Dendritic cell treated with granulocyte-macrophage colony-stimulating factor and Interleukin-4, amounts not matched to agents 40 ng/mL and 50 ng/mL, for 4 days (primary cell): ENCODE results near the gene GZMH.
"Not testable (repeated sequence)": the region's sequence is repeated elsewhere in the genome, so short reads cannot be mapped to it uniquely, and the experiment has no call there.

ENCODE experiments used
- H3K27ac Mint-ChIP-seq: one replicate; pipeline ENCODE4 v1.8.0; 2022; ENCODE audit warnings: mild to moderate bottlenecking, mixed read lengths
- H3K27me3 Mint-ChIP-seq: one replicate; pipeline ENCODE4 v1.8.0; 2022; ENCODE audit warnings: mild to moderate bottlenecking, mixed read lengths
- H3K36me3 Mint-ChIP-seq: one replicate; pipeline ENCODE4 v1.8.0; 2022; ENCODE audit warnings: low read depth, mixed read lengths
- H3K4me1 Mint-ChIP-seq: one replicate; pipeline ENCODE4 v1.8.0; 2022; ENCODE audit warnings: low read depth, mixed read lengths
- H3K4me3 Mint-ChIP-seq: one replicate; pipeline ENCODE4 v1.8.0; 2022; ENCODE audit warnings: mild to moderate bottlenecking, moderate library complexity, mixed read lengths
- H3K9me3 Mint-ChIP-seq: one replicate; pipeline ENCODE4 v1.8.0; 2022; ENCODE audit warnings: mixed read lengths
- intact Hi-C: fragments of 100-400 bp; cut with micrococcal nuclease; formaldehyde crosslinking; loops from one replicate; pipeline ENCODE4 v1.15.0; 2022

GZMH gene

GRCh38 chr14:24609655-24610344 lies at the start of gene GZMH:
GZMH (minus strand) TSS chr14:24609685; CDS start chr14:24609613, 72 bp downstream.
- Mint-ChIP-seq H3K9me3 (peaks cover 10% of the 10 kb centered on the region), H3K4me1 (peaks cover 58% of the 10 kb centered on the region), H3K27me3 (peaks cover 2% of the 10 kb centered on the region), H3K4me3 (no peak within 1 kb of the TSS), H3K36me3 (no peaks in the 10 kb centered on the region), H3K27ac (no peak within 1 kb of the TSS)
- intact Hi-C loops = no loop called here

DNA sequence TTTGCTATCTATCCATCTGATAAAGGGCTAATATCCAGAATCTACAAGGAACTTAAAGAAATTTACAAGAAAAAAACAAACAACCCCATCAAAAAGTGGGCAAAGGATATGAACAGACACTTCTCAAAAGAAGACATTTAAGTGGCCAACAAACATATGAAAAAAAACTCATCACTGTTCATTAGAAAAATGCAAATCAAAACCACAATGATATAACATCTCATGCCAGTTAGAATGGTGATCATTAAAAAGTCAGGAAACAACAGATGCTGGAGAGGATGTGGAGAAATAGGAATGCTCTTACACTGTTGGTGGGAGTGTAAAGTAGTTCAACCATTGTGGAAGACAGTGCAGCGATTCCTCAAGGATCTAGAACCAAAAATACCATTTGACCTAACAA lies 38.9 kb upstream of the GZMH start:
- H3K27me3 Mint-ChIP-seq, H3K36me3 Mint-ChIP-seq, intact Hi-C loops, H3K4me1 Mint-ChIP-seq, H3K4me3 Mint-ChIP-seq, H3K27ac Mint-ChIP-seq: not testable (repeated sequence)
- peaks cover 12% of the 10 kb centered on the region for H3K9me3 Mint-ChIP-seq

- intact Hi-C loops = no loop called here
- peaks cover 7% of the 10 kb centered on the region for H3K4me1 Mint-ChIP-seq
- no peak overlapping the region for H3K4me3 Mint-ChIP-seq
- no peak overlapping the region for H3K27ac Mint-ChIP-seq
- no peaks in the 10 kb centered on the region for H3K36me3 Mint-ChIP-seq
- no peaks in the 10 kb centered on the region for H3K27me3 Mint-ChIP-seq
- no peaks in the 10 kb centered on the region for H3K9me3 Mint-ChIP-seq
Measured at GRCh38 chr14:24639905-24640304, 30.4 kb upstream of the GZMH start.

GRCh38 chr14:24639270-24639669 lies 29.8 kb upstream of the GZMH start:
- H3K27ac Mint-ChIP-seq = no peak overlapping the region
- no peak overlapping the region for H3K4me3 Mint-ChIP-seq
- peaks cover 7% of the 10 kb centered on the region for H3K4me1 Mint-ChIP-seq
- H3K27me3 Mint-ChIP-seq = no peaks in the 10 kb centered on the region
- H3K36me3 Mint-ChIP-seq = no peaks in the 10 kb centered on the region
- no peaks in the 10 kb centered on the region for H3K9me3 Mint-ChIP-seq
- intact Hi-C loops = no loop called here

DNA sequence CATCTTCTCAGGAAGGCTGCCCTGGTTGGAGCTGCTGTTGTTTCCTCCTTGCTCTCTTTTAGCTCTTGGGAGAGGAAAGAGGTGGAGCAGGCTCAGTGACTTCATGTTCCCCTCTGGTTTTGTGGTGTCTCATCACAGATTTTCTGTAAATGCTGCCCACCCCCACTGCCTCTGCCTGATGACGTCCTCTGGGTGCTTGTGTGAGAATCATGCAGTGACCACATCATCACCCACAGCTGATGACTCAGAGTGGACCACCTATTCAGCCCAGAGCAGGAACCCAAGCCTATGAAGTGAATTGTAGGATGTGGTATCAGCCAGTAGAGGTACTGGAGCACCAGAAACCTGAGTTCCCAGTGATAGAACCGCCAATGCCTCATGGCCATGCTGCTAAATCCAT lies 24.7 kb upstream of the GZMH start, which contains the start of gene GZMB:
GZMB (minus strand) TSS at position 33 of the 400 bp plus-strand sequence; CDS start at position 3, 30 bp downstream.
- intact Hi-C loops = no loop called here
- H3K27me3 Mint-ChIP-seq = no peaks in the 10 kb centered on the region
- H3K4me1 Mint-ChIP-seq = no peaks in the 10 kb centered on the region
- no peak within 1 kb of the TSS for H3K27ac Mint-ChIP-seq
- no peaks in the 10 kb centered on the region for H3K9me3 Mint-ChIP-seq
- H3K4me3 Mint-ChIP-seq = no peak within 1 kb of the TSS
- H3K36me3 Mint-ChIP-seq = no peaks in the 10 kb centered on the region

- Mint-ChIP-seq H3K36me3 (no peaks in the 10 kb centered on the region), H3K9me3 (no peaks in the 10 kb centered on the region), H3K27ac (no peak overlapping the region), H3K4me1 (no peaks in the 10 kb centered on the region), H3K27me3 (no peaks in the 10 kb centered on the region), H3K4me3 (no peak overlapping the region)
- intact Hi-C loops = no loop called here
Measured at GRCh38 chr14:24633353-24633752, 23.9 kb upstream of the GZMH start.

DNA sequence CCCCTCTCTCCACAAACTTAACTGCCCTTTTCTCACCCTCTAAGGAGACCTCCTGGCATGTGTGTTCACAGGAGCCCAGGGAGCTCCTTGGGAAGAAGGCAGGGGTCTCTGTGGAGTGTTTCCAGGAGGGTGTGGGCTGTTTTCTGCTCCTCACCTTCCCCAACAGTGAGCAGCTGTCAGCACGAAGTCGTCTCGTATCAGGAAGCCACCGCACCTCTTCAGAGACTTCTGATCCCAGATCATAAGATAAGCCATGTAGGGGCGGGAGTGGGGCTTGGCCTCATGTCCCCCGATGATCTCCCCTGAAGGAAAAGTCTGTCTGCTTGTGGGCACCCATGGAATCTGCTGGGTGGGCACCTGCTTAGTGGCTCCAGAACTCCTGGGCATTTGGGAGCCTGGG lies 23.3 kb upstream of the GZMH start:
- no peaks in the 10 kb centered on the region for H3K36me3 Mint-ChIP-seq
- no peak overlapping the region for H3K4me3 Mint-ChIP-seq

DNA sequence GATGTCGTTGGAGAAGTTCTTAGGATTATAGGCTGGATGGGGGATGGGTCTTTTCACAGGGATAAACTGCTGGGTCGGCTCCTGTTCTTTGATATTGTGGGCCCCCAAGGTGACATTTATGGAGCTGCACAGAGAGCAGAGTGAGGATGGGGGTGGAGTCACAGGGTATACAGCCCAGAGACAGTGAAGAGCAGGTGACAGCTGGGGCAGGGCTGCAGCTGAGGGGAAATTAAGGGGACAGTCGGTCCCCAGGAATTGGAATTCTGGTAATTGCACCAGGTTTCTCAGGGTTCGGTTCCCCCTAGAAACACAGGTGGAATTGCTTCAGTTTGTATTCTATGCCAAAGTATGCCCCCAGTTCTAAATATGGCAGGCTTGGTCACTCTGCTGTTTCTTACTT lies 22.9 kb upstream of the GZMH start:
- no peak overlapping the region for H3K4me3 Mint-ChIP-seq
- no peaks in the 10 kb centered on the region for H3K27me3 Mint-ChIP-seq
- intact Hi-C loops = no loop called here
- no peak overlapping the region for H3K27ac Mint-ChIP-seq
- no peaks in the 10 kb centered on the region for H3K4me1 Mint-ChIP-seq
- no peaks in the 10 kb centered on the region for H3K36me3 Mint-ChIP-seq
- no peaks in the 10 kb centered on the region for H3K9me3 Mint-ChIP-seq

More for the DNA sequence above, 23.3 kb upstream of the GZMH start:
- H3K27ac Mint-ChIP-seq = no peak overlapping the region
- intact Hi-C loops = no loop called here
- H3K9me3 Mint-ChIP-seq = no peaks in the 10 kb centered on the region
- H3K4me1 Mint-ChIP-seq = no peaks in the 10 kb centered on the region
- H3K27me3 Mint-ChIP-seq = no peaks in the 10 kb centered on the region

- H3K4me1 Mint-ChIP-seq = no peaks in the 10 kb centered on the region
- no peak overlapping the region for H3K27ac Mint-ChIP-seq
- no peak overlapping the region for H3K4me3 Mint-ChIP-seq
- no peaks in the 10 kb centered on the region for H3K36me3 Mint-ChIP-seq
- intact Hi-C loops = no loop called here
- H3K27me3 Mint-ChIP-seq = no peaks in the 10 kb centered on the region
- no peaks in the 10 kb centered on the region for H3K9me3 Mint-ChIP-seq
Measured at GRCh38 chr14:24631749-24632335, 22.4 kb upstream of the GZMH start.

DNA sequence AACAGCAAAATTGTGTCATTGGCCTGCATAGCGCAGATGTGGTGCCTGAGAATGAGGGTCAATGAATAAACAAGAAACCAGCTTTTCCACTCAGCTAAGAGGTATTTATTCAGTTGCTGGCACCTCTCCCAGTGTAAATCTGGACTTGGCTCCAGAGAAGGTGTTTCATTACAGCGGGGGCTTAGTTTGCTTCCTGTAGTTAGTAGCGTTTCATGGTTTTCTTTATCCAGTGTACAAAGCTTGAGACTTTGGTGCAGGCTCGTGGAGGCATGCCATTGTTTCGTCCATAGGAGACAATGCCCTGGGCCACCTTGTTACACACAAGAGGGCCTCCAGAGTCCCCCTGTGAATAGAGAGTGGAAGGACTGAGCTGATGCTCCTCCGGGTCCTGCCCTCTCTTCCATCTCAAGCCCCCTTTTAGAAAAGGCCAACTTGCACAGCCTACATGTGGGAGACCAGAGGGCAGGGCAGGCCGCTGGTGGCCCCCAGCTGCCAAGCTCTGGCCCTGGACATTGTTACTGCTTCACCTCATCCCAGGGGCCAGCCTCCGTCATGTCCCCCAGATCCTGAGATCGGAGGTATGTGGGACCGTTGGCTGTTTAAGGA lies 21.5 kb upstream of the GZMH start:
- H3K9me3 Mint-ChIP-seq = no peaks in the 10 kb centered on the region
- no peaks in the 10 kb centered on the region for H3K27me3 Mint-ChIP-seq
- intact Hi-C loops = no loop called here
- H3K4me3 Mint-ChIP-seq = no peak overlapping the region
- no peak overlapping the region for H3K27ac Mint-ChIP-seq
- H3K36me3 Mint-ChIP-seq = no peaks in the 10 kb centered on the region
- H3K4me1 Mint-ChIP-seq = no peaks in the 10 kb centered on the region

DNA sequence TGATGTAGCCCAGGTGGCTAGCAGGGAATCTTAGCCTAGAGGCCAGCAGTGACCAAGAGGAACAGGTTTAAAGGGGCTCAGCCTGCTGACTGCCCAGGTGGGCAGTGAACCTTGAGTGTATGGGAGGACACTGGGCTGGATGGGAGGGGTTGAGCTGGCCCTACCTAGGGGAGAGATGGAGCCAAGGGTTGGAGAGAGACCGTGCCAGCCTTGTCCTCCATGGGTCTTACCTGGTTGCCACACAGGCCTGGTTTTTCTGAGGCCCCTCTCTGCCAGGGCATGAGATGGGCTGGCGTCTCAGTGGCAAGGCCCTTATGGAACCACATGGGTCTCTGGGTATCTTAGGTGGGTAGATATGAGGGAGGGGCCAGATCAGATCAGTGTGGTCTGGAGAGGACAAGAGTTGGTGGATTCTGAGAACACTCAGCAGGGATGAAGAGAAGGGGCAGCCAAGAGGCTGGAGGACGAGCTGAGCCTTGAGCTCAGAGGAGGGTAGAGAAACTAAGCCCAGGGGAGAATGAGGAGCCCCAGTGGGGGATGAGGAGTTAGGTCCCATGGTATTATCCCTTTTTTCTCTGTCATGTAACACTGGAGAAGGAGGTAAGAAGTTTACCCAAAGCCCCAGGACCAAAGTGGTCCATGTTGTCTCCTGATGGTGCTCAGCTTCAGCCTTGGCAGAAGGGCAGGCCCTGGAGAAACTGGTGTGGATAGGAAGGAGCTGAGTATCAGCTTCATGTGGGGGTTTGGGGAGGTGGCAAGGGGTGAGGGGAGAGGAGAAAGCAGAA lies 20.8 kb upstream of the GZMH start:
- H3K9me3 Mint-ChIP-seq = no peaks in the 10 kb centered on the region
- H3K27ac Mint-ChIP-seq = no peak overlapping the region
- no peaks in the 10 kb centered on the region for H3K27me3 Mint-ChIP-seq
- intact Hi-C loops = no loop called here
- H3K4me1 Mint-ChIP-seq = no peaks in the 10 kb centered on the region
- H3K4me3 Mint-ChIP-seq = no peak overlapping the region
- no peaks in the 10 kb centered on the region for H3K36me3 Mint-ChIP-seq

DNA sequence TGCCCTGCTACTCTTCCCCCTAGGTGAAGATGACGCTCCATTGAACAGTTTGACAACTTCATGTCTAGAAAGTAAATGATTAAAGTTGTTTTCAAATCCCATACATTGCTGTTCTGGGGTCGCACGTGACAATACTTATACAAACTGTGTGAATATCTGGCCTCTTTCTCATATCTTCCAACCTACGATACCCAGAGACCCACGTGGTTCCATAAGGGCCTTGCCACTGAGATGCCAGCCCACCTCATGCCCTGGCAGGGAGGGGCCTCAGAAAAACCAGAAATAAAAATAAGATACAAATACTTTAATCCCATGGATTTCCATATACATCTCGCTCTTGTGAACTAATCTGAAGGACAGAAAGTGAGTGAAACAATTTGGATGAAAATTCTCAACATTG lies 20.0 kb upstream of the GZMH start:
- Mint-ChIP-seq H3K4me1 (no peaks in the 10 kb centered on the region), H3K9me3 (no peaks in the 10 kb centered on the region), H3K4me3 (no peak overlapping the region), H3K27ac (no peak overlapping the region), H3K36me3 (no peaks in the 10 kb centered on the region), H3K27me3 (no peaks in the 10 kb centered on the region)
- intact Hi-C loops = no loop called here

GRCh38 chr14:24613747-24614146 lies 4.3 kb upstream of the GZMH start:
- peaks cover 10% of the 10 kb centered on the region for H3K9me3 Mint-ChIP-seq
- H3K27ac Mint-ChIP-seq = no peak overlapping the region
- no peaks in the 10 kb centered on the region for H3K27me3 Mint-ChIP-seq
- no peak overlapping the region for H3K4me3 Mint-ChIP-seq
- intact Hi-C loops = no loop called here
- H3K4me1 Mint-ChIP-seq = peaks cover 26% of the 10 kb centered on the region
- no peaks in the 10 kb centered on the region for H3K36me3 Mint-ChIP-seq

DNA sequence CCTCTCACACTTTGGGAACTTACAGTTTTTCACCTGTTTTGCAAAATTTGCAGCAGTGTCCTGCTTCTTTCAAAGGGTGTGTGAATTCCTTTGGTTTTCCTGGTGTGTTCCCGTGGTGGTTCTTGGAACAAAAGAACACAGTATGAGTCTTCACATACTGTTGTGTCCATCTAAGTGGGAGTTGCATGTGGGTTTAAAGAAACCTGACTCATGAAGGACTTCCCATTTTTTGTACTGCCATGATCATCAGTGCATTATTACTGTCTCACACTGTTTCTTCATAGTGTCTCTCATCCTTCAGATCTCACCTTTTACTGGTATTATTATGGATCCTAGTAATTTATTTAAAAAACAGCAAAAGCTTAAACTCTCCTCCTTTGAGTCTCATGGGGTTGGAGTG lies 3.8 kb upstream of the GZMH start:
- Mint-ChIP-seq H3K4me3 (no peak overlapping the region), H3K27me3 (no peaks in the 10 kb centered on the region), H3K36me3 (no peaks in the 10 kb centered on the region), H3K4me1 (peaks cover 28% of the 10 kb centered on the region), H3K27ac (peak overlapping the region; percentile 21), H3K9me3 (peaks cover 10% of the 10 kb centered on the region)
- intact Hi-C loops = no loop called here
